Measurements from ENCODE around the gene KRTAP10-9.

Gene KRTAP10-9

DNA sequence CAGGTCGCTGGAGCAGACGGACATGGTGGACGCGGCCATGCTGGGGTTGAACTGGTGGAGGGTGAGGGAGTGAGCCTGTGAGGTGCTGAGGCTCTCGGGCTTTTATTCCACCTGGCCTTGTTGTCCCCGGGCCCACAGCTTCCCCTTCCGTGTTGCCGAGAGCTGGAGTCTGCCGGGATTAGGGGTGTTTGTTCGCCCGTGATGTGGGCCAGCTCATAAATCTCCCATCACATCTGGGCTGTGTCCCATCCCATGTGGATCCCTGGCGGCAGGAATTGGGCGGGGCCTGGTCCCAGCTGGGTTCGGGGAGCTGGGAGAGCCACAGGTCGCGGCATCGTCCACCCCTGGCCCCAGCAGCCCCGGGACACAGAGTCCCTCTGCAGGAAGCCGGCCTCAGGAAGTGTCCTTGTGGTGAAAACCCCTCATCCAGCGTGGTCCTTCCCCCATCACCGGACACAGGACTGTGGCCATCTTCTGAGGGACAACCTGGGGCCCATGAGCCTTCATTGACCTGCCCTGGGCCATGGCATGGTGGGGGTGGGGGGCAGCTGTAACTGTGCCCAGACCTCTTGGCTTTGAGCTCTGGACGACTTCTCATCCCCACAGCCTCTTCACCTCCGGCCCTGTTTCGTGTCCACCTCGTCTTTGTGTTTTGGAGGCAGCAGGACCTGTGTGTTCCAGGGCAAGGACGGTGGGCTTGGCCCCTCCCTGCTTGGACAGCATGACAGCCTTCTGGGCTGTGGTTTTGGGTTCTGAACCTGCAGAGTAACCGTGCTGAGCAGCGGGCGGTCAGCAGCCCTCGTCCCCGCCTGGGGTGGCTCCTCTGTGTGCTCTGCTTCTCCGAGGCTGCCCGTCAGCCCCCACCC lies 34.2 kb upstream of the KRTAP10-9 start, which contains the start of gene KRTAP10-6:
Gene KRTAP10-6, minus strand, starts transcription at position 60 of the 866 bp plus-strand sequence. Its CDS starts 21 bp downstream, at position 39.
- no peaks in the 10 kb centered on the region for H3K36me3 ChIP-seq (ENCODE audit: control insufficient read depth in 2 of 2, insufficient read depth in 1 of 2, low read length in 2 of 2)
- no peaks in the 10 kb centered on the region for H3K9me3 ChIP-seq (ENCODE audit: control insufficient read depth, insufficient read depth, low read depth, low read length)
- no peaks in the 10 kb centered on the region for H3K4me1 ChIP-seq (ENCODE audit: control insufficient read depth, insufficient read depth, low read length)
- CTCF ChIA-PET, result no interaction called here
- POLR2A ChIA-PET, result no interaction called here
- no peak within 1 kb of the TSS for H3K4me3 ChIP-seq (ENCODE audit: low read depth, low read length)
- H3K27ac ChIP-seq (ENCODE audit: extremely low read depth, low read depth, low read length), result no peak within 1 kb of the TSS
- no peak for TF ChIP-seq GLIS1 (tag by site-specific recombination; IDR thresholded peaks at IDR 0.05)
- TF ChIP-seq, protein P1, sequence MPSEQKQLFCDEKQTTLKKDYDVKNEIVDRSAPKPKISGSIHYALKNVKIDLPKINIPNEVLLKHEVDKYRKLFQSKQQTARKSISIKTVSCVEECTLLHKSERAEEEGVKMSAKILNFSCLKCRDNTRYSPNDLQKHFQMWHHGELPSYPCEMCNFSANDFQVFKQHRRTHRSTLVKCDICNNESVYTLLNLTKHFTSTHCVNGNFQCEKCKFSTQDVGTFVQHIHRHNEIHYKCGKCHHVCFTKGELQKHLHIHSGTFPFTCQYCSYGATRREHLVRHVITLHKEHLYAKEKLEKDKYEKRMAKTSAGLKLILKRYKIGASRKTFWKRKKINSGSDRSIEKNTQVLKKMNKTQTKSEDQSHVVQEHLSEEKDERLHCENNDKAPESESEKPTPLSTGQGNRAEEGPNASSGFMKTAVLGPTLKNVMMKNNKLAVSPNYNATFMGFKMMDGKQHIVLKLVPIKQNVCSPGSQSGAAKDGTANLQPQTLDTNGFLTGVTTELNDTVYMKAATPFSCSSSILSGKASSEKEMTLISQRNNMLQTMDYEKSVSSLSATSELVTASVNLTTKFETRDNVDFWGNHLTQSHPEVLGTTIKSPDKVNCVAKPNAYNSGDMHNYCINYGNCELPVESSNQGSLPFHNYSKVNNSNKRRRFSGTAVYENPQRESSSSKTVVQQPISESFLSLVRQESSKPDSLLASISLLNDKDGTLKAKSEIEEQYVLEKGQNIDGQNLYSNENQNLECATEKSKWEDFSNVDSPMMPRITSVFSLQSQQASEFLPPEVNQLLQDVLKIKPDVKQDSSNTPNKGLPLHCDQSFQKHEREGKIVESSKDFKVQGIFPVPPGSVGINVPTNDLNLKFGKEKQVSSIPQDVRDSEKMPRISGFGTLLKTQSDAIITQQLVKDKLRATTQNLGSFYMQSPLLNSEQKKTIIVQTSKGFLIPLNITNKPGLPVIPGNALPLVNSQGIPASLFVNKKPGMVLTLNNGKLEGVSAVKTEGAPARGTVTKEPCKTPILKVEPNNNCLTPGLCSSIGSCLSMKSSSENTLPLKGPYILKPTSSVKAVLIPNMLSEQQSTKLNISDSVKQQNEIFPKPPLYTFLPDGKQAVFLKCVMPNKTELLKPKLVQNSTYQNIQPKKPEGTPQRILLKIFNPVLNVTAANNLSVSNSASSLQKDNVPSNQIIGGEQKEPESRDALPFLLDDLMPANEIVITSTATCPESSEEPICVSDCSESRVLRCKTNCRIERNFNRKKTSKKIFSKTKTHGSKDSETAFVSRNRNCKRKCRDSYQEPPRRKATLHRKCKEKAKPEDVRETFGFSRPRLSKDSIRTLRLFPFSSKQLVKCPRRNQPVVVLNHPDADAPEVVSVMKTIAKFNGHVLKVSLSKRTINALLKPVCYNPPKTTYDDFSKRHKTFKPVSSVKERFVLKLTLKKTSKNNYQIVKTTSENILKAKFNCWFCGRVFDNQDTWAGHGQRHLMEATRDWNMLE (tag by site-specific recombination; conservative IDR thresholded peaks at IDR 0.05; ENCODE audit: low read depth), result no peak
- no peak for TF ChIP-seq ZNF311 (tag by site-specific recombination; IDR thresholded peaks at IDR 0.05; ENCODE audit: borderline replicate concordance)
- TF ChIP-seq, protein P2, sequence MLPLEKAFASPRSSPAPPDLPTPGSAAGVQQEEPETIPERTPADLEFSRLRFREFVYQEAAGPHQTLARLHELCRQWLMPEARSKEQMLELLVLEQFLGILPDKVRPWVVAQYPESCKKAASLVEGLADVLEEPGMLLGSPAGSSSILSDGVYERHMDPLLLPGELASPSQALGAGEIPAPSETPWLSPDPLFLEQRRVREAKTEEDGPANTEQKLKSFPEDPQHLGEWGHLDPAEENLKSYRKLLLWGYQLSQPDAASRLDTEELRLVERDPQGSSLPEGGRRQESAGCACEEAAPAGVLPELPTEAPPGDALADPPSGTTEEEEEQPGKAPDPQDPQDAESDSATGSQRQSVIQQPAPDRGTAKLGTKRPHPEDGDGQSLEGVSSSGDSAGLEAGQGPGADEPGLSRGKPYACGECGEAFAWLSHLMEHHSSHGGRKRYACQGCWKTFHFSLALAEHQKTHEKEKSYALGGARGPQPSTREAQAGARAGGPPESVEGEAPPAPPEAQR (tag by site-specific recombination; IDR thresholded peaks at IDR 0.05), result no peak
- no peak for TF ChIP-seq ZBTB7A (tag by site-specific recombination; IDR thresholded peaks at IDR 0.05; ENCODE audit: low read depth)
- TF ChIP-seq KLF8 (tag by site-specific recombination; IDR thresholded peaks at IDR 0.05), result no peak
- no peak for TF ChIP-seq ZNF830 (tag by site-specific recombination; IDR thresholded peaks at IDR 0.05; ENCODE audit: low read depth)
- TF ChIP-seq, protein P3, sequence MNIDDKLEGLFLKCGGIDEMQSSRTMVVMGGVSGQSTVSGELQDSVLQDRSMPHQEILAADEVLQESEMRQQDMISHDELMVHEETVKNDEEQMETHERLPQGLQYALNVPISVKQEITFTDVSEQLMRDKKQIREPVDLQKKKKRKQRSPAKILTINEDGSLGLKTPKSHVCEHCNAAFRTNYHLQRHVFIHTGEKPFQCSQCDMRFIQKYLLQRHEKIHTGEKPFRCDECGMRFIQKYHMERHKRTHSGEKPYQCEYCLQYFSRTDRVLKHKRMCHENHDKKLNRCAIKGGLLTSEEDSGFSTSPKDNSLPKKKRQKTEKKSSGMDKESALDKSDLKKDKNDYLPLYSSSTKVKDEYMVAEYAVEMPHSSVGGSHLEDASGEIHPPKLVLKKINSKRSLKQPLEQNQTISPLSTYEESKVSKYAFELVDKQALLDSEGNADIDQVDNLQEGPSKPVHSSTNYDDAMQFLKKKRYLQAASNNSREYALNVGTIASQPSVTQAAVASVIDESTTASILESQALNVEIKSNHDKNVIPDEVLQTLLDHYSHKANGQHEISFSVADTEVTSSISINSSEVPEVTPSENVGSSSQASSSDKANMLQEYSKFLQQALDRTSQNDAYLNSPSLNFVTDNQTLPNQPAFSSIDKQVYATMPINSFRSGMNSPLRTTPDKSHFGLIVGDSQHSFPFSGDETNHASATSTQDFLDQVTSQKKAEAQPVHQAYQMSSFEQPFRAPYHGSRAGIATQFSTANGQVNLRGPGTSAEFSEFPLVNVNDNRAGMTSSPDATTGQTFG (tag by site-specific recombination; IDR thresholded peaks at IDR 0.05; ENCODE audit: borderline replicate concordance), result no peak
- no peak for TF ChIP-seq ZNF501 (tag by site-specific recombination; IDR thresholded peaks at IDR 0.05)
- no peak for TF ChIP-seq MYNN (tag by site-specific recombination; IDR thresholded peaks at IDR 0.05; ENCODE audit: borderline replicate concordance)
- no peak for TF ChIP-seq ZNF24 (tag by site-specific recombination; IDR thresholded peaks at IDR 0.05)
- no peak for TF ChIP-seq ZNF560 (tag by site-specific recombination; IDR thresholded peaks at IDR 0.05; ENCODE audit: borderline replicate concordance)

DNA sequence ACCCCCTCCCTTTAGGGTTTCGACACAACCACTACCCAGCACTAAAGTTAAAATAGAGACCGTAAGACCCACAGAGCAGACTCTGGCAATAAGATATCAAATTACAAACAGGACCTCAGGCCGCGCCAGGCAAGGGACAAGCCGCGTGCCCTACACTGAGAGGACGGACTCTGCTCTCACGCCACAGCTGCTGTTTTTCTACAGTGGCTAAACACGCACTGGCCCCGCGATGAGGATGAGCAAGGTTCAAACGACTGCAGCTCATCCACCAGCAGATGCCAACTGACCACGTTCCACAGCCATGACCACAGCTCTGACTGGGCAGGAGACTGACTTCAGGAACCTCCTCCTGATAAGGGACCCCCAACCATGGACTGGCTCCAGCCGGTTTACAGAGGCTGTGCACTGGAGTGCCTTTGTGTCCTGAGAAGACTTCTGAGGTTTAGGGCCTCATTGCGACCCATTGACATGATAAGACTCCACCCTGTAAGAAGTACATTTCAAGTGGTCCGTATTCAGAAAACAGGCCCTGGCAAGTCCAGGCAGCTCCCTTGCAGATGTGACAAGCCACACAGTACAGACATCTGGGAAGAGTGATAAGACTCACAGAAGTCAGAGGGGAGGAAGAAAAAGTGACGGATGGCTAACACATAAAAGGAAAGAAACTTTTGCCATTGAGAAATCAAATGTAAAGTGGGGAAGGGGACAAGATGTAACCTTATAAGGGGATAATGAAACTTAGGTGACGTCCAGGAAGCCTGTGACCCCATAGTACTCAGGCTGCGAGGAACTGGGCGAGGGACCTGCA lies 33.1 kb upstream of the KRTAP10-9 start:
- Histone ChIP-seq H3K4me3 (ENCODE audit: low read depth, low read length) (no peak overlapping the region), H3K9me3 (ENCODE audit: control insufficient read depth, insufficient read depth, low read depth, low read length) (no peaks in the 10 kb centered on the region), H3K27ac (ENCODE audit: extremely low read depth, low read depth, low read length) (no peak overlapping the region), H3K4me1 (ENCODE audit: control insufficient read depth, insufficient read depth, low read length) (no peaks in the 10 kb centered on the region), H3K36me3 (ENCODE audit: control insufficient read depth in 2 of 2, insufficient read depth in 1 of 2, low read length in 2 of 2) (no peaks in the 10 kb centered on the region)
- ChIA-PET CTCF (no interaction called here), POLR2A (no interaction called here)
- peak; percentile 74; the same call in 1 of the 2 replicates for TF ChIP-seq ZNF670 (tag by site-specific recombination; IDR thresholded peaks at IDR 0.05; ENCODE audit: low read depth)
- TF ChIP-seq SETDB1 (IDR thresholded peaks at IDR 0.05; ENCODE audit: insufficient read length, low read length), result peak; percentile 20
- TF ChIP-seq ZNF596 (tag by site-specific recombination; IDR thresholded peaks at IDR 0.05), result no peak
- TF ChIP-seq, protein P4, sequence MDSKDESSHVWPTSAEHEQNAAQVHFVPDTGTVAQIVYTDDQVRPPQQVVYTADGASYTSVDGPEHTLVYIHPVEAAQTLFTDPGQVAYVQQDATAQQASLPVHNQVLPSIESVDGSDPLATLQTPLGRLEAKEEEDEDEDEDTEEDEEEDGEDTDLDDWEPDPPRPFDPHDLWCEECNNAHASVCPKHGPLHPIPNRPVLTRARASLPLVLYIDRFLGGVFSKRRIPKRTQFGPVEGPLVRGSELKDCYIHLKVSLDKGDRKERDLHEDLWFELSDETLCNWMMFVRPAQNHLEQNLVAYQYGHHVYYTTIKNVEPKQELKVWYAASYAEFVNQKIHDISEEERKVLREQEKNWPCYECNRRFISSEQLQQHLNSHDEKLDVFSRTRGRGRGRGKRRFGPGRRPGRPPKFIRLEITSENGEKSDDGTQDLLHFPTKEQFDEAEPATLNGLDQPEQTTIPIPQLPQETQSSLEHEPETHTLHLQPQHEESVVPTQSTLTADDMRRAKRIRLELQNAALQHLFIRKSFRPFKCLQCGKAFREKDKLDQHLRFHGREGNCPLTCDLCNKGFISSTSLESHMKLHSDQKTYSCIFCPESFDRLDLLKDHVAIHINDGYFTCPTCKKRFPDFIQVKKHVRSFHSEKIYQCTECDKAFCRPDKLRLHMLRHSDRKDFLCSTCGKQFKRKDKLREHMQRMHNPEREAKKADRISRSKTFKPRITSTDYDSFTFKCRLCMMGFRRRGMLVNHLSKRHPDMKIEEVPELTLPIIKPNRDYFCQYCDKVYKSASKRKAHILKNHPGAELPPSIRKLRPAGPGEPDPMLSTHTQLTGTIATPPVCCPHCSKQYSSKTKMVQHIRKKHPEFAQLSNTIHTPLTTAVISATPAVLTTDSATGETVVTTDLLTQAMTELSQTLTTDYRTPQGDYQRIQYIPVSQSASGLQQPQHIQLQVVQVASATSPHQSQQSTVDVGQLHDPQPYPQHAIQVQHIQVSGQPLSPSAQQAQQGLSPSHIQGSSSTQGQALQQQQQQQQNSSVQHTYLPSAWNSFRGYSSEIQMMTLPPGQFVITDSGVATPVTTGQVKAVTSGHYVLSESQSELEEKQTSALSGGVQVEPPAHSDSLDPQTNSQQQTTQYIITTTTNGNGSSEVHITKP (tag by site-specific recombination; IDR thresholded peaks at IDR 0.05), result 0 out of 2 replicates have a peak, but pooled peaks have one; percentile 17

All from HEK293 (cell line).